ENCODE results near the gene FBXW5.

- TF ChIP-seq CTCF (conservative IDR thresholded peaks at IDR 0.05) (no peak), EZH2 (IDR thresholded peaks at IDR 0.05; ENCODE audit: low read depth) (no peak)
Observed at GRCh38 chr9:136957461-136957860, 12.9 kb upstream of the FBXW5 start.

Data from PC-9 (cell line).